Upper lobe of left lung (tissue), 4 donors: ENCODE data around the gene EFHD2.

Source experiments
- CTCF ChIP-seq, 6 experiments: fragments of 450-650 bp in 4 of 6; fragments of 200-600 bp in 2 of 6; sonication (generic) in 2 of 6; IDR thresholded peaks; one replicate each; pipeline ENCODE4 v1.5.1; 2016 to 2019; ENCODE audit warnings: antibody characterized with exemption in 6 of 6
- POLR2A ChIP-seq, 4 donors: fragments of 450-650 bp; IDR thresholded peaks; one replicate each; pipeline ENCODE4 v1.5.1; 2016 to 2017; ENCODE audit warnings: antibody characterized with exemption in 4 of 4, mild to moderate bottlenecking in 2 of 4
- POLR2AphosphoS5 ChIP-seq, 2 donors: sonication (generic); formaldehyde crosslinking; IDR thresholded peaks; one replicate each; pipeline ENCODE4 v1.5.1; 2017; ENCODE audit warnings: antibody characterized with exemption in 2 of 2

- TF ChIP-seq CTCF (IDR thresholded peaks at IDR 0.05) (no peak), POLR2A (IDR thresholded peaks at IDR 0.05) (no peak), POLR2AphosphoS5 (IDR thresholded peaks at IDR 0.05) (no peak)
These were observed 20.0 kb downstream of the EFHD2 start for GRCh38 chr1:15429701-15430149.
